Right ventricle myocardium superior (tissue), 1 donor: ENCODE results near the gene ZNF516. TPM values are rescaled to one million over a fixed set of nuclear protein-coding genes. Genes with fewer than 3 reads are reported as not detected.
A peak's percentile ranks its signal among the peaks of the same experiment; 100 is the strongest.

ENCODE experiments used
- ATAC-seq: fragments of 200-7000 bp; cut with Tn5 transposase; one replicate; pipeline ENCODE4 v1.9.1; 2020; ENCODE audit warnings: mild to moderate bottlenecking; ENCODE audit not compliant: poor library complexity
- DNase-seq: peaks from one replicate; pipeline ENCODE4 v3.0.0-alpha.2; 2020
- intact Hi-C: fragments of 100-400 bp; cut with DNase I; formaldehyde crosslinking; loops from one replicate; pipeline ENCODE4 v1.11.2; 2022
- total RNA-seq: library from RNA; stranded (reverse); fragmentation: NEBNext Ultra II Directional; extraction: Animal tissue kit (Norgen Biotek cat#: 25700); gene quantifications from one replicate; pipeline ENCODE4 v1.2.1, GENCODE V29; 2021
- donor health status: DM: no; HTN: yes; CAD: no; lungs with severe emphysema.

ZNF516 gene
- total RNA-seq, 1 donor from 2014 or later = 12.6 TPM

DNA sequence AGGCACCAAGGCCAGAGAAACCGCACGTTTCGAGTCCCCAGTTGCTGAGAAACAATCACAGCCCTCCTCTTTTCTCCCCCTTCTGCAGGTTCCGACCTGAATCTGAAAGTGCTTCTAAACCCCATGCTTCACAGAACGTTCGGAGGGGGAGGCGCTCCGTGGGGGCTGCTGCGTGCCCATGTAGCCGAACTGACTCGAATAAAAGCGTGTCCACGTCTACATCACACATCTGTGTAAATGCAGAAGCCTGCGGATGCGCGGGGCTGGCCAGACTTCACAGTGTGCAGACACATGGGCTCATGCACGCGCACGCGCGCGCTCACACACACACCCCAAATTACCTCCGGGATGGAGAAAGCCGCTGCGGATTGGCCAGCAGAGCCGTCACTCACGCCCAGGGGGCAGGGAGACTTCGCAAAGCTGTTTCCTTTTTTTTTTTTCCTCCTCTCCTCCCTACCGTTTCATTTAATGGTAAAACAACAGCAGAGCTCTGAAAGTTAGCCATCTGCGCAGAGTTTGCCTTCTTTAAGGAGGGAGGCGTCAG, 2.3 kb downstream of the ZNF516 start:
- peak; percentile 93 for ATAC-seq
- DNase-seq = peak; percentile 100
- intact Hi-C loops = loop anchor here (5.0 kb wide), 1 partner anchor 40 kb away; no protein-coding TSS in a partner anchor

DNA sequence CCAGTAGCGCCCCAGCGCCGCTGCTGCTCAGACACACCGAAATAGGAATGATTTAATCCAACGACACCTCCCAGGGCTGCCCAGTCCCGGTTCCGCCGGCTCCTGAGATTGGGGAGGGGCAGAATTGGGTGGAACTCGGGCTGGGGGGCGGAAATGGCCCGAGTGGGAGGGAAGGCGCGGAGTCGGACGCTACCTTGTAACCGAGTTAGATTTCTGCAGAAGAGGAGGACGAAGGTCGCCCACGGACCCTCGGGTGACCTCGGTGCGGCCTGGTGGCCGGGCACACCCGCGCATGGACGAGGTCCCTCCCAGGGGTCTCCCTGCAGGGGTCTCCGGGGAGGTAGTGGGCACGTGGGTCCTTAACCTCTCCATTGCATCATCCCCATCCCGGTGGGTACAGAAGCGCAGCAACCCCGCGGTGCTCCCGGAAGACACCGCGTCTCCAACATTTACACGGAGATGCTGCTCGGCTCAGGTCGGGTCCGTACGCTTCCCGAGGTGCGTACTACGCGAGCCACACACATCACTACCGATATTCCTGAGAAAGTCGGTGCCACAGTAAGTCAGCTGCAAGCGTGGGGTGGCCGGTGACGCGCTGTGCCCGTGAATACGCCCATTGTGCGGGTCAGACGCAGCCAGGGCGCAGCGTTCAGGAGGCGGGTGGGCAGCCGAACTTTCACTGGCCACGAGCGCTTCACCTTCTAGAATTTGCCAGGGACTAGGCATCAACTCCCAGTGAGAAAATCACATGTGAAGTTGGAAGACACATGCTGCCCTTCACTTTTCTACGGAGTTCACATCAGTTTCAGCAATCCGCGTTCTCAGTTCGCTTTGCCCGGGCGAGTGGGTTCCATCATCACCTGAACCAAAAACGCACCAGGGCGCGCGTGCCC, 3.0 kb downstream of the ZNF516 start:
- intact Hi-C loops = loop anchor here (5.0 kb wide), 1 partner anchor 40 kb away; no protein-coding TSS in a partner anchor
- DNase-seq = peak; percentile 62
- peak; percentile 33 for ATAC-seq

DNA sequence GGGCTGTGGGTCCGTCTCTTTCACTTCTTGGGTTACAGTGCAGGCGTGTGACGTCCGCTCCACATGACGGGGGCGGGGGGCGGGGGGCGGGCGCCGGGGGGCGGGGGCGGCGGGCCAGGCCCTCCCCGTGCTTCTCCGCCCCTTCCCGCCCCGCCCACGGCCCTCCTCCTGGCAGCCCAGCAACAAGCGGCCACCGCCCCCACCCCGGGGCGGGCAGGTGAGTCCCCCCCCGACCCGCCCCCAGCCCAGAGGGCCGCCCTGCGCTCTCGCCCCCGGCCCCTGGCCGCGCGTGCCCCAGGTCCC, 3.6 kb downstream of the ZNF516 start:
- DNase-seq = peak; percentile 82
- intact Hi-C loops = loop anchor here (5.0 kb wide), 1 partner anchor 39 kb away; no protein-coding TSS in a partner anchor
- ATAC-seq = peak; percentile 43

DNA sequence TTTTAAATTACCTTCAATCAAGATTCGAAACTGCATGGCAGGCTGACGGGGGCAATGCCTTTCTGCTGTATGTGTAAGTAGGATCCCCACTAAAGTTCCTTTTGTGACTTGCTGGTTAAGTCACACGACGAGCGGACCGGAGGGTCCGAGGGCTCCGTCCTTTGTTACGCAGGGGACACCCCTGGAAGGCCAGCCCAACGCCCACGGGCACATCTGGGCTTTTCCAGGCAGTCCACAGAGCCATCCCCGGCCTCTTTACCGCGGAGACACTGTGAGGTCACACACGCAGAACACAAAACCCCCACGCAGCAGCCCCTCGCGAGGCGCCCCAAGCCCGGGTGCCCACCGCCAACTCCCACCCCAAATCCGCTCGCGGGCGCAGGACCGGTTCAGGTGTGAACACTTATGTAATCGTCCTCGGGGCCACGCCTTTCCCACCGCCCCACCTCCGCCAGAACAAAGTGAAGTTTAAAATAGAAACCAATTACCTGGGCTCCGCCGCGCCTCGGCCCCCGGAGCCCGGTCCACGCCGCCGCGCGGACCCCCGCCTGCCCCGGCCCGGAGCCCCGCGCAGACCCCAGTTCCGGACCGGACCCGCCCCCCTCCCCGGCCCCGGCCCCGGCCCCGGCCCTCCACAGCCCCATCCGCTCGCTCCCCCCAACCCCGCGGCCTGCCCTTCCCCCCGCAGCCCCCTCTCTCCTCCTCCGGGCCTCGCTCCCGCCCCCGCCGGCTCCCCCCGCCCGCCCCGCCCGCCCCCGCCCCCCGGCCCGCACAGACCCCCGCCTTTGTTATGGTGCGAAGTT, 4.2 kb downstream of the ZNF516 start:
- ATAC-seq (no peak), DNase-seq (peak; percentile 52)
- intact Hi-C loops = loop anchor here (5.0 kb wide), 1 partner anchor 39 kb away; no protein-coding TSS in a partner anchor

DNA sequence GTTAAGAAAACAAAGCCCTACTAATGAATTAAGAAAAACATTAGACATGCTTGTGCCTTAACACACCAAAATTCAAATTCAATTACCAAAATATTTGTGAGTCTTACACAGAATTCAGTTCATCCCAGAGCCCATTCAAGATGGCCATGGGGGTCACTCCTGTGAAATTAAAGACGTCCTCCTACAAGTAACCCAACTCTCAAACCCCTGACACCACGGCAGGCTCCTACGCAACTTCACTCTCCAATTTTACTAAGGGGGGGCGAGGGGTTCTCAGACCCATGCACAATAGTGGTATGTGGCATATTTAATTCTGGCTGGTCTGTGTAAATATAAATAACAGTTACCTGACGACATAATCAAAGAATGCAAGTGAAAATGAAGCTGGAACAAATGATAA, 5.0 kb downstream of the ZNF516 start:
- ATAC-seq (no peak), DNase-seq (no peak)
- intact Hi-C loops = loop anchor here (5.0 kb wide), 1 partner anchor 38 kb away; no protein-coding TSS in a partner anchor

DNA sequence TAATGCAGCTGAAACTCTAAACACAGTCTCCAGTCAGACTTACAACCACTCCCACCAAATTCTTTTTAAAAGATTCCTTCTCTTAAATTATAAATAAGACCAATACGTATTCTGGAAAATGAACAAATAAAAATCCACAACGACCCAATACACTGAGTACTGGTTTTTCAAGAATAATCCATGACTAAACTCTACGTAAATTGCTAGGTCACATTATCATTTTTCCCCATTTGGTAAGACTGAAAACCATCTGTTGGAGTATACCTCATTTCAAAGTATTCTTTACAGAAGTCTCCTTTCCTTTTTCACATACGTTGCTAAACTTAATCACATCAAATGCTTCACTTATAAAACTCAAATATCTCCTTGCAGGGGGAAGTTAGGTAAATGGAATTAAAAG, 6.0 kb downstream of the ZNF516 start:
- DNase-seq = no peak
- no peak for ATAC-seq
- intact Hi-C loops = no loop called here

DNA sequence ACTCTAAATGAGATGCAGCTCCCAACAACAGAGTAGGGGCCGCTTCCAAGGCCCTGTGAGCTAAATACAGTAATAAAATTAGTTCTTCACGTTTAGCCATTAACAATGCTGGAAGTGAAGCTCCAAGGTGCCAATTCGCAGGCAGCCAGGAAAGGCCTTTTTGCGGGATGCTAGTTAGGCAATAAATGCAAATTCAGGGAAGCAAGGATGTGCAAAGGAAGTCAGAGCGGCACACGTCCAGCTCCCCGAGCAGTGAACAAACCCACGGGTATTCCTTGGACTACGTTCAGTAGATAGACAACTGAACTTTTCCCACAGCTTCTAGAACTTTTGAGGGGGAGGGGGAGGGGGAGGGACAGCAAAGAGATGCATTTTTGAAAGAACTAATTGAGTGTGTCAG, 6.9 kb downstream of the ZNF516 start:
- ATAC-seq (no peak), DNase-seq (no peak)
- intact Hi-C loops = no loop called here

DNA sequence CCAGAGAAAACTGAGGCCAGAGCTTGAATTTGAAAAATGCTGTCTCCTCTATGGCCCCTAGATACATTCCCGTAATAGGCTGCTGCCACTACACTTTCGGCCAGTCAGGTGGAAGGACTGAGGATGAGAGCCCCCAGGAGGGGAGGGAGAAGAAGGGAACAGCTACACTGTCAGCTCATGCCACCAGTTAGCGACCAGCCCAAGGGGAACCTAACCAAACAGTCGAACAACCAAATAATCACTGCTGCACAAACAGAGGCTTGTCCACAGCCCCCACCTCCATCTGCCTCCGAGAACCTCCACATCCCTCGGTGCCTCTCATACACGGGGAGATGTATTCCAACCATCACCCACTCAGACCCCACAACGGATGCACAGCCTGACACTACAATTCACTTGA, 7.3 kb downstream of the ZNF516 start:
- DNase-seq (no peak), ATAC-seq (no peak)
- intact Hi-C loops = no loop called here

DNA sequence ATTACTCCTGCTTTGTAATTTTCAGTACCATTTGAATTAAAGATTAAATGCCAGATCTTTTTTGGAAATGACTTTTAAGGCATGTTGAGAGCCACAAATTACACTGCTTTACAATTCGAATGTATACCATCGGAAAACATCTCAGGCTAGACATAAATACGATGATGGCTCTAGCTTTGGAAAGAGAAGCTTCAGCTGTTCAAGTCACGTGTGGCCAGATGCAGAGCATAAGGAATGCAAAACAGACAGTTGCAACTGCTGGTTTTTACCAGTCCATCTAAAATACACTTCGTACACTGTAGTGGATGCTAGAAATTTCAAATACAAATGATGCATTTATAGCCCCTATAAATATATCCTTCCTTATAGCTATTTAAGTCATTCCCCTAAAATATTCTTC, 8.0 kb downstream of the ZNF516 start:
- ATAC-seq (no peak), DNase-seq (no peak)
- intact Hi-C loops = no loop called here

DNA sequence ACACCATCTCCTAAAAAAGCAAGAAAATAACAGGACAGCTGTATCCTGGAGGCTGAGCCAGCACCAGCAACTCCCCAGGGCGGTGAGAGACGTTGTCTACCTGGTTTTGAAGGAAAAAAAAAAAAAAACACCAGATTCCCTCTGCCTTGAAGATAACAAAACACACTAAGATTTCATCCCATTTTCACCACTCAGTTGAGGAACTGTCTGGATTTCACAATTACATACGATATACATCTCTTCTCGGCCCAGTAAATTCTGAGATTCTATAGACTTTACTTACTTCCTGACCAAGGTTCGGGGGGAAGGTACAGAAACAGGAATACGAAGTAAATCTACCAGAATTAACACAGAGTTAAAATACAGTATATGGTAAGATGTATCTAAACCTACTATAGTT, 8.5 kb downstream of the ZNF516 start:
- intact Hi-C loops = no loop called here
- ATAC-seq = no peak
- DNase-seq = no peak

DNA sequence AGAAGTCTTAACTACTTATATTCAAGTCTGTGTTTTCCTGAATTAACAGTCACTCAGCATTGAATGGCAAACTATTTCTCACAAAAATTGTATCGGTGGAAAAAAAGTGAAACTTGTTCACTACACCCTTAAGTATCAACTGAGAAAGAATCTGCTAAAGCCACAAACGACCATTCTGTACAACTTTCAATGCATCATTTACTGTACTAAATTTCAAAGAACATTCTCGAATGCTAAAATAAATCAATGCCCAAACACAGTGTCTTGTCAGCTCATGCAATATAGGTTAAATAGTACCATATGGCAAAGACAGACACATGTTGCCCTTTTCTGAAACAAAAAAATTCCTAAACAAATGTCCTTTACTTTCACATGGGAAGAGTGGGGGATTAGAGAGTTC, 9.0 kb downstream of the ZNF516 start:
- DNase-seq (no peak), ATAC-seq (no peak)
- intact Hi-C loops = no loop called here

DNA sequence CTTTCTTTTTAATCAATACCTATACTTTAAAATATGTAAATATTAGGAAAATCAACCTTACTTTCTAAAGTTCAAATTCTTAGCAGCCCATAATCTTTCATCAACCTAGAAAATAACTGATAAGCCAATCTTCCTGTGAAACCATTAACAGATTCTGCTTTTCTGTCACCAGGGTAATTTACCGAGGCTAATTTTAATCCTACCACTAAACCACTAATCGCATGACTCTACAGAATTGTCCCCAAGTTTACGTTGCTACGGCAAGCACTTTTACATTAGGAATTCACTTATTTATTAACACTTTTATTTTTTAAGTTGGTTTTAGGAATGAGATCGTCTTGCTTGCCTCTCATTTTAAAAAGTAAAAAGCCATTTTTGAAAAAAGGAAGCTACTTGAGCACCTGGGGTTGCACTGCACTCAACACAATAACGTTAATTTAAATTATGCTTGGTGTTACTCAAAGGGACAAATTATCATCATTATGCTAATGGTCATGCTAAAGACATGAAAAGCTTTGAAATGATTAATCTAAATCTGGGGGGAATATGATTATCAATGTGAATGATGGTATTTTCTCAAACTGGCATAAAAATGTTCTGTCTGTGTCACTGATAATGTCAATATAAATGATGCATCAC, 10.2 kb downstream of the ZNF516 start:
- ATAC-seq (no peak), DNase-seq (no peak)
- intact Hi-C loops = no loop called here

DNA sequence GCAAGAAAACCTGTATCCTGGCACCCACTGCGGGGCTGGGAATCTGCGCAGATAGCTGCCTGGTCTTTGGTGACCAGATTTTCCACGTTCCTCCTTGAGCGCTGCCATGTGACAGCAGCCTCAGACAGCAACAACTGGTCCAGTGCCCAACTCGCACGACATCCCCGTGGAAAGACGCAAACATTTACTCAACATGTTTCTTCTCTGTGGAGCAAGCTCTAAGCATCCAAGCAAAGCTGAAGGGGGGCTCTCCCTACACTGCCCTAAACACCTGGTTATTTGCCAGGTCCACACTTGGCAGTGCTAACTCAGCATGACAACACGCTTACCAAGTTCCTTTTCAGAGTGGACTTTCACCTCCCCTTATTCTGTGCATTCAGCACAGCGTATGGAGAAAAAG, 11.3 kb downstream of the ZNF516 start:
- no peak for DNase-seq
- no peak for ATAC-seq
- intact Hi-C loops = no loop called here

DNA sequence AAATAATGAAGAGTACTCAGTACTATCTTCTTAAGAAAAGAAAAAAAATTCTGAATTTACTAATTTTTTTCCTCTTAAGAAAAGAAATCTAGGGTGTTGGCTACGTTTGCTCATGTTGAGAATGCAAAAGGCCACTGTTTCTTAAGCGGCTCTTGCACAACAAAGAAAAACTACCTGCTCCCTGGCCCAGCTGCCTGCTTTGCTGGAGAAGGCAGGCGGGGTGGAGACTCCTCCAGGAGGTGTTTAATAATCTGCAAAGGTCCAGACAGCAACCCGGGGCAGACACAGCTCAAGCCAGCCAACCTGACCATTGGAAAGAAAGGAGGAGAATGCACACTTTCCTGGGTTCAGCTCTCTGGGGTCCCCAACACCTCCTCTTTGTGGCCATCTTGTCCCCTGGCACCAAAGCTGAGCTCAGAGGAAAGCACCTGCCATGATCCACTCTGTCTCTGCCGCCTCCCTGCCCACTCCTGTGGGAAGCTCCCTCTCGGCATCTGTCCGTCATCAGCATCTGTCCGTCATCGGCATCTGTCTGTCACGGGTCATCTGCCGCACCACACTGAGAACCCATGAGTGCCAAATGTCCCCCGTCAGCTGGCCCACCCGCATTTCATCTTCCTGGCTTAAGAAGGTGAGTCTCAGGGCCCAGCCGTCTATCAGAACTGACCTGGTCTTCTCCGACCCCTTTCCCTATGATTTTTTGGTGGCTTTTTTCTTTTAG, 11.9 kb downstream of the ZNF516 start:
- no peak for ATAC-seq
- no peak for DNase-seq
- intact Hi-C loops = no loop called here

DNA sequence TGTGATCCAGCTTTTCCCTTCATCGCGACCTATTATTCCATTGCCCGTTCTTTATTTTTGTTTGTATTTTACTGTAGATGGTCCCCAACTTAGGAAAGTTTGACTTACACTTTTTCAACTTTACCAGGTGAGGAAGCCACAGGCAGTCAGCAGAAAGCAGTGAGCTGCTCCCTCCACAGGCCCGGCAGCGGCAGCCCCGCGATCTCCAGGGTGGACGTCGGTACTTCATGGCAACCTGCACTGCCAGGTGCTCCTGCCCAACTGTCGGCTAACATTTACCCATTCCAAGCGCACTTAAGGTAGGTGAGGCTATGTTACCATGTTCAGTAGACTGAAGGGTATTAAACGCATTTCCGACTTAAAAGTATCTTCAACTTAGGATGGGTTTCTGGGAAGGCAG, 12.8 kb downstream of the ZNF516 start:
- DNase-seq = no peak
- no peak for ATAC-seq
- intact Hi-C loops = no loop called here

DNA sequence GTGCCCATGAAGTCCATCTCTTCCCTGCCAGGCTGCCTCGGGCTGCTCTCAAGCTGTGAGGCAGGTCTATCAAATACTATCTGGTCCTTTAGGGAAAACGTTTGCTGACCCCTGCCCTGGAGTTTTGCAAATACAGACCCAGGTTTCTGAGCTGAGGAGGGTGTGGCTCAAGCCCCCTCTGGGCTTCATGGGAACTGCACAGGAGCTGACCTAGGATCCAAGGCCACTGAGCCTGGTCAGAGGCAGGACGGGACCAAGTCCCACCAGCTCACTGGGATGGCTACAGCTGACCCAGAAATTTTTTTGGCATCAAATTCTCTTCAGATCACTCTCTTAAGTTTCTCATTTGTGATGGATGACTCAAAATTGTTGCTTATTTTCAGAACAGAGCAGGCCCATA, 14.1 kb downstream of the ZNF516 start:
- ATAC-seq (no peak), DNase-seq (no peak)
- intact Hi-C loops = no loop called here

DNA sequence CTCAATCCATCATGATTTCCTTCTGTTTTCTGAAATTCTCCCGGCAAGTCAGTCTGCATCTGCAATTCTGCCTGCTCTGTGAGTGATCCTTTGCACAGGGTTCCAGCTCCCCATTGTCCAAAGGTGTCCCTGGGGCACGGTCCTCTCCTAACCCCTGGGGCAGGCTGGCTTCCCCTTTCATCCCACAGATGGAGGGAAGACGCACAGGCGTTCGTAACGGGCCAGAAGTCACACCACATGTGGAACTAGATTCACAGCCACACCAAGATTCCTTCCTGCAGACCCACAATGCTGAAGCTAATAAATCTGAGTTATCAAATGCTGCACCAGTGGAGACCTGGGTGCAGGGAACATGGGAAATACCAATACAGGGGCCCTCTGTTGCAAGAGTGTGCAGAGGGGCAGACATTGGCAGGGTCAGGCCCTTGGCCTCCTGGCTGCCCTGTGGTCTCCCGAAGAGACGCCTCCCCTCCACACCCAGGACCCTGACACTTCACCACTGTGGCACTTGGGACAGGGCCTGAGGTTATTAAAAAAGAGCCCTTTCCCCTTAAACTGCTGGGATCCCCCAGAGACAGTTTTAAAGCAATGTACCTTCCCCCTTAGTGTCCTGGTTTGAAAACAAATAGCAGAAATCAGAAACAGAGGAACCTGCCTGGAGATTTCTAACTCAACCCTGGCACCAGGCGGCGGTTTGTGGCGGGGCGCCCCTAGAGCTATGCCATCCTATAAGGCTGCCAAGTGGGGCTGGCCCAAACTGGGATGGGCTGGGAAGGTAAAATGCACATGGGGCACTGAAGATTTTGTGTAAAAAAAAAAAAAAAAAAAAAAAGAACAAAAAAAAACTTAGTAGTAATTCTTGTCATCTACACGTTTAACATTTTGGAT, 15.4 kb downstream of the ZNF516 start:
- ATAC-seq (no peak), DNase-seq (peak; percentile 43)
- intact Hi-C loops = no loop called here
